ENCODE measurements around the gene C10orf105.

Gene C10orf105

GRCh38 chr10:71696628-71697326, 22.8 kb downstream of the C10orf105 start:
- peak; percentile 82 to 83 for DNase-seq

DNA sequence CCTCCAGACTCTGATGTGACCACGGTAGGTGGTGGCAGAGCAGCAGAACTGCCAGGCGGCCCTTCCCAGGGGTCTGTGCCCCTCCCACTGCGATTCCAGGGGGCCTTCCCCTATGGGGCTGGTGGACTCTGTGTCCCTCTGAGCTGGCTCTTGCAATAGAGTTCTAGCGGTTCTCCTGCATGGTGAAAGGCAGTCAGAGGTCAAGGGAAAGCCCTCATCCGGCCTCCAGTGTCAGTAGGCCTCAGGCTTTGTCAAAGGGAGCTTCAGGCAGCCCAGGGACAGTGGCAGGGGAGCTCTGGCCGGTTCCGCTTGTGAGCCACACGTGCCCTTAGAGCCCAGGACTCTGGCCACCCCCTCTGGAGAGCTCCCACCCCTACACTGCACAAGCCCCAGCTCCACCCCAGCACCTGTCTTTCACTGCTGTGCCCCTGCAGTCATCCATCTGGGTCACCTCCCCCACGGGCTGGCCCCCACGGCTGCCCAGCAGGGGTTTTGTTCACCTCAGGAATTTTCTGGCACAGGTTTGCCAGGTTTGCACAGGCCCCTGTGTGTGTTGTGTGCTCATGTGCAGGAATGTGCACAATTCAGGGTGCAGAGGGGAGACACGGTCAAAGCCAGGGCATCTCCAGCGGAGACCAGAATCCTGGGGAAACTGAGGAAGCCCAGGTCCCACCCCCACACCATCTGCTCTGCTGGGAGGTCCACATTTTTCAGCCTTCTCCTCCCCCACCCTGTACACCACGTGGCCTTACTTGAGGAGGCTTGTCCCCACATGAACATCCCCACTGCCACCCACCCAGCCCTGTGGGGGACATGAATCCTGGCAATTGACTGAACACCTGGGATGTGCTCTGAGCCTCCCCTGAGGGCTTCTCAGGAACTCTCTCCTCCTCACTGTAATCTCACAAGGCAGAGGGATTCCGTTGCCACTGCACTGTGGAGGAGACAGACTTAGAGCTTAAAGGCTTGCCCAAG, 23.8 kb downstream of the C10orf105 start:
- DNase-seq, result no peak

DNA sequence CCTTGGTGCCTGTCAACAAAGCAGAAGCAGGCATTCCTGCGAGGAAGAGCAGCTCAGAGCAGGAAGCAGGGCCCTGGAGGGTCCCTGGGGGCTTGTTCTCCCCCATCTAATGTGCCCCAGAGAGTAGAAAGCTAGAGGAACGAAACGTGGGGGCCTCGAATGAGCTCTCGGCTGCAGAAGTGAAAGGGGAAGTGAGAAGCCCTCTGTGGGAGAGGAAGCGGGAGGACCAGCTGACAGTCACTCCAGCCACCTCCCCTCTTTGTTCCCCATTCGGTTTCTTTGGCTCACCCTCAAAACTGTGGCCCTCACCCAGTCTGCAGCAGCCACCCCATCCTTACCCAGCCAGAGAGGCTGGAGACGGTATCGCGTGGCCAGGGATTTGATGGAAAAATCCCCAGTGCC, 25.0 kb downstream of the C10orf105 start:
- peak in 1 of 2 experiments; percentile 43 for DNase-seq

DNA sequence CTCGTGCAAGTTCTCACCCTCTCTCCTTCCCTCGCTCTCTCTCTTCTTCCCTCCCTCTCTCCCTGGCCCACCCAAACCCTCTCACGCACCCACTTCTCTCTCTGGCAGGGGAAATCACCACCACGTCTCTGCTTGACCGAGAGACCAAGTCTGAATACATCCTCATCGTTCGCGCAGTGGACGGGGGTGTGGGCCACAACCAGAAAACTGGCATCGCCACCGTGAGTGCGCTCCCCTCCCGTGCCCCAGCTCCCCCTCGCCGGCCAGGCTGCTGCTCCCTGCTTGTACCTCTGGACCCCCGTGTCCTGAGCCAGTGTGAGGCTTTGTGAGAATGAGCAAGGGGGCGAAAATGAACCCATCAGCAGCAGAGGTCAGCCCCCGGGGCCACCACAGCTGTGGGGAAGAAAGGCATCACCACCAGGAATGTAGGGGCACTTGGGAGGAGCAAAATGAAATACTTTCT, 25.5 kb downstream of the C10orf105 start:
- no peak for DNase-seq

- DNase-seq, result no peak
Measured at GRCh38 chr10:71693377-71693776, 26.2 kb downstream of the C10orf105 start.

DNA sequence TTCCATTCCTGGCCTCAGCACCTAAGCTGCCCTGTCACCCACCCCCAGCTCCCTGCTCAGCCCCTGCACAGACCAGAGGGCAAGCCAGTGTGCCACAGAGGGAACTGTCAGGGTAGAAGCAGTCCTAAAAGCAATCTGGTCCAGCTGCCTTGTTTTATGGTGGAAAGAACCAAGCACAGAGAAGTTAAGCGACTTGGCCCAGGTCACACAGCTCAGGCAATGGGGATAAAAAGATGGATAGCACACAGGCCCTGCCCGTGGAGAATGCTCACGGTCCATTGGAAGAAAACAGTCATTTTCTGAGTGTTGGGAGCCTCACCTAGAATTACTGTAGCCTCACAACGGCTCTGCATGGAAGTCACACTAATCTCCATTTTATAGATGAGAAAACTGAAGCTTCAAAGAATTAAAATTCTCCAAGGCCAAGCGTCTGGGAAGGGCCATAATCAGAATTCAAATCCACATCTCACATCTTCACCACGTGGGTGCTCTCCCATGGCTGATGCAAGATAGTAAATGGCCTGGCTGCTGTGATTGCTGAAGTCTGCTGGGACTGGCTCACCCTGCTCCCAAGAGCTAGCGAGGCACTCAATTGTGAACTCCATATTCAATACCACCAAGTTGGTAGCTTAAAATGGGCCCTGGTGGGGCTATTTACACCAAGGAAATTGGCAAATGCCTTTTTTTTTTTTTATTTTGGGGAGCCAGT, 26.8 kb downstream of the C10orf105 start:
- no peak for DNase-seq

GRCh38 chr10:71691405-71691804, 28.2 kb downstream of the C10orf105 start:
- no peak for DNase-seq

- no peak for DNase-seq
Measured at GRCh38 chr10:71690094-71690720, 29.4 kb downstream of the C10orf105 start.

GRCh38 chr10:71688256-71688655, 31.3 kb downstream of the C10orf105 start:
- DNase-seq, result no peak

- no peak for DNase-seq
Measured at GRCh38 chr10:71687480-71687879, 32.1 kb downstream of the C10orf105 start.

- DNase-seq, result no peak
Measured at GRCh38 chr10:71687077-71687476, 32.5 kb downstream of the C10orf105 start.

DNA sequence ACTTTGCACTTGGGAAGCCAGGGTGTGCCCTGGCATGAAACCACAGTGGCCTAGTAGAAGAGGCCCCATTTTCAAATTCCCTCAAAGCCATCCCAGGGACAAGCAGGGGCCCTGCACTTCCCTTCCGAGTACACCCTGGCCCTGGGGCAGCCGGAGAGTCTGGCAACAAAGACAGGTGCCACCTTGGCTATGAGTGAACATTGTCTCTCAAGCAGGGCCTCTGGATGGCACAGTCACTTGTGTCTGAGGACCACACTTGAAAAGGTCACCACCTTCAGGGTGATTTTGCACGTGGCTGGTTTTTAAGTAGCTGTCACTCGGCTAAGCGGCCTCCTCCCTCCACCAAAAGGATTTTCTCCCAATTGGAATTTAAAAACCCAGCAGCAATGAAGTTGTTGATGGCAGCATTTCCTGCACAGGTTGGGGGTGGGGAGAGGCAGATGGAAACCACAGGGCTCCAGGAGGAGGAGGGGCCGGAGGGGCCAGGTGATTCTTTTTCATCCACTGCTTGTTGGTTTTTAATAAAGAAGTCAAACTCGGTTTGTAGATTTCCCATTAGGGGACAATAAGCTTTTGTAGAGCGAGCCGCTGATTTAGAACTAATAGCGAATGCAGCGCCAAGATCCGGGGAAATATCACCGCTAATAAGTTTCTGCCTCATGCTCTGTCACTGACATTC, 33.9 kb downstream of the C10orf105 start:
- DNase-seq, result no peak

GRCh38 chr10:71684356-71685173, 35.0 kb downstream of the C10orf105 start:
- DNase-seq, result peak; percentile 38 to 45

- DNase-seq, result no peak
Measured at GRCh38 chr10:71683301-71683700, 36.3 kb downstream of the C10orf105 start.

DNA sequence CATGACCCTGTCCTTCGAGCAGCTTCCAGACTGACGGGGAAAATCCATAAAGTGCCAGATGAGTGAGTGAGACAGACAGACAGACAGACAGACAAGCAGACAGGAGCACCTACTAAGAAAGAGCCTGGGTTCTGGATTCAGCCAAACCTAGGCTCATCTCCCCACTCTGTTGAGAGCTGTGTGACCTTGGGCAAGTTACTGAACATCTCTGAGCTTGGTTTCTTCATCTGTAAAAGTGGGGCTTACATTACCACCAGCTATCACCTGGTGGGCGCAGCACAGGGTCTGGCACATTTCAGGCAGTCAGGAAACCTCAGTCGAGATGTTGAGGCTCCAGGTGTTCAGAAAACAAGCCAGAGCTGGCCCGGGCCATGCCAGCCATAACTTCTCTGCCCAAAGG, 37.6 kb downstream of the C10orf105 start:
- no peak for DNase-seq

DNA sequence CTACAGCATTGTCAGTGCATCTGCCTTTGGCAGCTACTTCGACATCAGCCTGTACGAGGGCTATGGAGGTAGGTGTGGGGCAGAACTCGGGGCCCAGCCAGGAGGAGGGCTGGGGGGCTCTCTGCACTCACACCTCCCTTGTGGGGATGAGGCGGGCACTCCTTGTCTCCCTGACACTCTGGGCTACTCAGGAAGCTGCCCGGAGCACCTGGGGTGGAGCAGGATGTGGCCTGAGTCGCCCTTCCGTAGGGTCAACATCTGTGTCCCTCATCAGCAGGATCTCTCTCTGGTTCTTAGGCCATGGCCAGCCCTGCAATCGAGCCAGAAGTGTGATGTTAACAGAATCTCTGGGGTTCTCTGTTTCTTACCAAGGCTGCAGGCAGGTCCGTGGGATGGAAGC, 40.2 kb downstream of the C10orf105 start:
- no peak for DNase-seq

- no peak for DNase-seq
Measured at GRCh38 chr10:71678057-71678805, 41.3 kb downstream of the C10orf105 start.

DNA sequence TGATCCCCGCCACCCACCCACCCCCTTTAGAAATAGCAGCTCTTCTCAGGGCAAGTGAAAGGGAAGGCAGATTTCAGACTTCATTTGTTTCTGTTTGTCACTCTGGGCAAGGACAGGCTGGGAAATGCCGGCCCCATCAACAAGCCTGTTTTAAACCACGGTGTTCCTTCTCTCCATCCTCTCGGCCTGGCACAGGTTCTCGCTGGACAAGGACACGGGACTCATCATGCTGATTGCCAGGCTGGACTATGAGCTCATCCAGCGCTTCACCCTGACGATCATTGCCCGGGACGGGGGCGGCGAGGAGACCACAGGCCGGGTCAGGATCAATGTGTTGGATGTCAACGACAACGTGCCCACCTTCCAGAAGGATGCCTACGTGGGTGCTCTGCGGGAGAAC, 42.3 kb downstream of the C10orf105 start:
- no peak for DNase-seq

GRCh38 chr10:71675295-71675970, 44.1 kb downstream of the C10orf105 start:
- DNase-seq, result no peak

Data from activated T-cell treated with anti-CD3 and anti-CD28 coated beads, Interleukin-2, amount 50 U/mL, for 48 hours (primary cell).